Type B pancreatic cell (in vitro differentiated cells): ENCODE results near the gene PPP1R26. TPM values are rescaled to one million over a fixed set of nuclear protein-coding genes. Genes with fewer than 3 reads are reported as not detected.

Experiments used
- DNase-seq: peaks from one replicate; pipeline ENCODE4 v3.0.0; 2021; ENCODE audit warnings: mixed read lengths; ENCODE audit not compliant: unreplicated experiment; ENCODE audit errors: extremely low spot score
- H3K27ac Mint-ChIP-seq: 2 replicates; pipeline ENCODE4 v1.8.0; 2021; ENCODE audit warnings: mild to moderate bottlenecking, mixed read lengths
- H3K27me3 Mint-ChIP-seq: 2 replicates; pipeline ENCODE4 v1.8.0; 2021; ENCODE audit warnings: mixed read lengths
- H3K36me3 Mint-ChIP-seq: 2 replicates; pipeline ENCODE4 v1.8.0; 2021; ENCODE audit warnings: mixed read lengths
- H3K4me1 Mint-ChIP-seq: one replicate; pipeline ENCODE4 v1.8.0; 2021; ENCODE audit warnings: mixed read lengths; ENCODE audit not compliant: unreplicated experiment
- H3K4me3 Mint-ChIP-seq: 2 replicates; pipeline ENCODE4 v1.8.0; 2021; ENCODE audit warnings: mild to moderate bottlenecking, mixed read lengths
- H3K9me3 Mint-ChIP-seq: 2 replicates; pipeline ENCODE4 v1.8.0; 2021; ENCODE audit warnings: mixed read lengths
- total RNA-seq: library from RNA; stranded (reverse); gene quantifications from 2 replicates; pipeline ENCODE4 v1.2.1, GENCODE V29; 2021; ENCODE audit warnings: low replicate concordance
- TF ChIP-seq, protein P1 (sequence below): fragments of 200-600 bp; sonication (generic); conservative IDR thresholded peaks from 2 replicates; pipeline ENCODE4 v1.5.0; 2021; ENCODE audit warnings: antibody characterized with exemption, mild to moderate bottlenecking

Gene PPP1R26
- total RNA-seq, 1 donor from 2014 or later, result 24.2 TPM

DNA sequence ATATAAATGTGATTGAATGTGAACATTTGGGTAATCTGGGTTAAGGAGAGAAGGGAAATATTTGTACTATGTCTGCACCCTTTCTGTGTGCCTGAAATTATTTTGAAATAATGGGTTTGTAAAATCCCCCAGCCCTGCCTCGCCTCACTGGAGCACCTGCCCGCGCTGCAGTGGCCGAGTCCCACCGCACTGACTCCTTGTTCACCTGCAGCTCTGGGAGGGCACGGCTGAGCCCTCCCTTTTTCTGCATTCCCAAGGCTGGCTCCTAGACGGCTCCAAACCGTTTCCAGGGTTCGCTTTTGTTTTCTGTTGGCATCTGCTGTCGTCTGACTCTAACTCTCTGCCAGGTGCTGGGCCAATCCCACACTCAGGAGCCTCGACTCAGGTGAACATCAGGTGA, 17.6 kb upstream of the PPP1R26 start:
- Mint-ChIP-seq H3K27me3 (no peaks in the 10 kb centered on the region), H3K4me3 (no peak overlapping the region), H3K9me3 (no peaks in the 10 kb centered on the region), H3K36me3 (no peaks in the 10 kb centered on the region), H3K4me1 (peaks cover 7% of the 10 kb centered on the region), H3K27ac (no peak overlapping the region)
- TF ChIP-seq, protein P1, sequence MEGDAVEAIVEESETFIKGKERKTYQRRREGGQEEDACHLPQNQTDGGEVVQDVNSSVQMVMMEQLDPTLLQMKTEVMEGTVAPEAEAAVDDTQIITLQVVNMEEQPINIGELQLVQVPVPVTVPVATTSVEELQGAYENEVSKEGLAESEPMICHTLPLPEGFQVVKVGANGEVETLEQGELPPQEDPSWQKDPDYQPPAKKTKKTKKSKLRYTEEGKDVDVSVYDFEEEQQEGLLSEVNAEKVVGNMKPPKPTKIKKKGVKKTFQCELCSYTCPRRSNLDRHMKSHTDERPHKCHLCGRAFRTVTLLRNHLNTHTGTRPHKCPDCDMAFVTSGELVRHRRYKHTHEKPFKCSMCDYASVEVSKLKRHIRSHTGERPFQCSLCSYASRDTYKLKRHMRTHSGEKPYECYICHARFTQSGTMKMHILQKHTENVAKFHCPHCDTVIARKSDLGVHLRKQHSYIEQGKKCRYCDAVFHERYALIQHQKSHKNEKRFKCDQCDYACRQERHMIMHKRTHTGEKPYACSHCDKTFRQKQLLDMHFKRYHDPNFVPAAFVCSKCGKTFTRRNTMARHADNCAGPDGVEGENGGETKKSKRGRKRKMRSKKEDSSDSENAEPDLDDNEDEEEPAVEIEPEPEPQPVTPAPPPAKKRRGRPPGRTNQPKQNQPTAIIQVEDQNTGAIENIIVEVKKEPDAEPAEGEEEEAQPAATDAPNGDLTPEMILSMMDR, result no peak
- DNase-seq, result no peak

DNA sequence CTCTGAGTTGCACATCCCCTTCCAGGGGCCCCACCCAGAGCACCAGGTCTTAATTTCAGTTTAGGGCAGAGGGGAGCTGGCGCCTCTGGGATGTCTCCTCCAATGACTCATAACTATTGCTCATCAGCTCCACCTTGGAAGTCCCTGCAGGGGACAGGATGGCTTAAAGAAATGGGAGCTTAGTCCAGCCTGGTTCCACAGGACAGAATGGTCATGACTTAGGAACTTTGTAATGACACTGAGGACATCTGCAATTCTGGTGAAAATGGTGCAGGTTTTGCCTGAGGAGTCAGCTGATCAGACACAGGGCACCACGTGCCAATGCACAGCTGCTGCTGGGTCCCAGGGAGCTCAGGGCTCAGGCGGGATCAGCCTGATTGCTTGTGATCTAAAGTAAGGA, 16.4 kb upstream of the PPP1R26 start:
- H3K36me3 Mint-ChIP-seq, result no peaks in the 10 kb centered on the region
- H3K4me3 Mint-ChIP-seq, result no peak overlapping the region
- no peak overlapping the region for H3K27ac Mint-ChIP-seq
- H3K9me3 Mint-ChIP-seq, result no peaks in the 10 kb centered on the region
- peaks cover 7% of the 10 kb centered on the region for H3K4me1 Mint-ChIP-seq
- TF ChIP-seq, protein P1, result no peak
- no peak for DNase-seq
- H3K27me3 Mint-ChIP-seq, result no peaks in the 10 kb centered on the region

DNA sequence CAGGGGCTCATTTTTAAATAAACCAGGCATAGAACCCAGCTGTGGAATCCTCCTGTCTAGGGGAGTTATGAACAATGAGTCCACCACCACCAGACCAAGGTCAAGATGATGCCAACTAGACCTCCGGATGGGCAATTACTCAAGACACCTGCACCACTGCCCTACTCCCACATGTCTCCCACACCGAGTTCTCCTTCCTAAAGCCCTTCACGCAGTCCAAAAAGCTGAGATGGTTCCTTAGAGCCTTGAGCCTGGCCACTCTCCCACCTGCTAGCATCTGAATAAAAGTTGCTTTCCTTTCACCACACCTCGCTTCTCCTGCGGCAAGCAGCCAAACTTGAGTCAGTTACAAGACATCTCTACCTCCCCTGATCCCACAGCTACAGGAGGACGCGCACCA, 15.4 kb upstream of the PPP1R26 start:
- H3K36me3 Mint-ChIP-seq, result no peaks in the 10 kb centered on the region
- H3K4me3 Mint-ChIP-seq, result no peak overlapping the region
- TF ChIP-seq, protein P1, result no peak
- no peaks in the 10 kb centered on the region for H3K9me3 Mint-ChIP-seq
- no peak for DNase-seq
- H3K27ac Mint-ChIP-seq, result no peak overlapping the region
- peaks cover 13% of the 10 kb centered on the region for H3K4me1 Mint-ChIP-seq
- no peaks in the 10 kb centered on the region for H3K27me3 Mint-ChIP-seq

DNA sequence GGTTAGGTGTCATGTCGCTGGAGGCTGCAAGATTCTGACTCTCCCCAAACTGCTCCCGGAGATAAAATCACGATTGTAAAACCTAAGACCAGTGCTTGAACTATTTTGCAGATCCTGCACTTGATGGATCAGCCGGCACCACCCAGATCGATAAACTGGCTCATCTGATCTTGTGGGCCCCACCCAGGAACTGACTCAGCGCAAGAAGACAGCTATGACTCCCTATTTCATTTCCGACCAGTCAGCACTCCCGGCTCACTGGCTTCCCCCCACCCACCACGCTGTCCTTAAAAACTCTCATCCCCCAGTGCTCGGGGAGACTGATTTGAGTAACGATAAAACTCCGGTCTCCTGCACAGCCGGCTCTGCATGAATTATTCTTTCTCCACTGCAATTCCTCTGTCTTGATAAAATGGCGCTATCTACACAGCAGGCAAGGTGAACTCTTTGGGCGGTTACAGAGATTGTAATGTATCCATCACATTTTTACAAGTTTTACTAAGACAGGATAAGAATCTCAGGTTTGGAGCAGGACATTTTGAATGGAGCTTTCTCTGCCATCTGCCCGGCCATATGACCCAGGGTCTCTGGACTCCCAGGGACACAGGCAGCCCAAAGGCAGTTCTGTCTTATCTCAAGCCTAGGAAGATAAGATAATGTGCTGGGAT, 10.6 kb upstream of the PPP1R26 start:
- TF ChIP-seq, protein P1, result no peak
- no peak for DNase-seq
- Mint-ChIP-seq H3K27me3 (peaks cover 4% of the 10 kb centered on the region), H3K4me3 (peak overlapping the region; percentile 77), H3K36me3 (no peaks in the 10 kb centered on the region), H3K9me3 (no peaks in the 10 kb centered on the region), H3K4me1 (peaks cover 18% of the 10 kb centered on the region), H3K27ac (peak overlapping the region; percentile 77)

DNA sequence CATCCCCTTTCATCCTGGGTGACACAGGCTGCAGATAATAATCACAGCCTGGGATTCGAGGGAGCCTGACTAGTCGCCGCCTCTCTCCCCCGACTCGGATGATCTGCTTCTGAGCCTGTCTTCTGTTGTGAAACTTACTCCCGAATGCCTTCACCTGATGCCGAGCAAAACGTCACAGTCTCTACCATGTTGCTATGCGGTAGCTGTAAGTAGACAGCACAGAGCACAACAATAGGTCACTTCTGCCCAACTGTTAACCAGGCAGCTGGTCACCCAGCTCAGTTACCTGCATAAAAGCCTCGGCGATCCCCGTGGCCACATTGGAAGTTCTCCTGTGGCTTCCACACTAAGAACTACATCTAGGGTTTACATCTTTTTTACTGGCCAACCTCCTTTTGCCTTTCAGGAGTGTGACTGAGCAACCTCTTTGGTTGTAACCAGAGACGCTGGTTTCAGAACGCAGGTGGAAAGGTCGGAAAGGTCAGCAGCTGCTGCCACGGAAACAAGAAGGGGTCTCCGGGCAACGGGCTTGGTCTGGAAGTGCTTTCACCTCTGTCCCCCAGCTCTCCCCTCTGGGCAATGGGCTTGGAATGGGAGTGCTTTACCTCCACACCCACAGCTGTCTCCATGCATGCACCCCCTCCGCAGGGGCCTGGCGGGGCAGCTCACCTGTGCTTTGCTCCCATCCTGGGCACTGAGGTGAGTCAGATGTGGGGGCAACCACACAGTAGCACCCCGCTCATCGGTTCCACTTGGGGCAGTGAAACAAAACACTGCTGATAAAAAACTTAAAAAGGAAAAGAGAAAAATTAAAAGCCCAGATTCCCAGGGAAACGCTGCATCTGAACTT, 7.6 kb upstream of the PPP1R26 start:
- peaks cover 4% of the 10 kb centered on the region for H3K27me3 Mint-ChIP-seq
- DNase-seq, result no peak
- H3K4me1 Mint-ChIP-seq, result peaks cover 18% of the 10 kb centered on the region
- H3K36me3 Mint-ChIP-seq, result no peaks in the 10 kb centered on the region
- TF ChIP-seq, protein P1, result no peak
- H3K4me3 Mint-ChIP-seq, result peak overlapping the region; percentile 79
- no peaks in the 10 kb centered on the region for H3K9me3 Mint-ChIP-seq
- H3K27ac Mint-ChIP-seq, result peak overlapping the region; percentile 76
